Activated T-helper 1 cell treated with anti-CD3 and anti-CD28 coated beads, Interleukin-12 subunit alpha, Interleukin-12 subunit beta, Interleukin-2, Interleukin-4 antibody, amounts not matched to agents 30 ng/mL and 10 ng/mL and 1 ng/mL, durations not matched to agents 14 hours and 24 hours and 36 hours (primary cell): ENCODE results near the gene YTHDF2. TPM values are rescaled to one million over a fixed set of nuclear protein-coding genes. Genes with fewer than 3 reads are reported as not detected.

ENCODE experiments used
- DNase-seq: peaks from one replicate; pipeline ENCODE4 v3.0.0; 2021; ENCODE audit warnings: low spot score
- H3K27ac Mint-ChIP-seq: one replicate; pipeline ENCODE4 v1.8.0; 2021; ENCODE audit warnings: mild to moderate bottlenecking, mixed read lengths
- H3K27me3 Mint-ChIP-seq: one replicate; pipeline ENCODE4 v1.8.0; 2022; ENCODE audit warnings: mild to moderate bottlenecking, moderate library complexity, mixed read lengths; ENCODE audit not compliant: insufficient read depth
- H3K36me3 Mint-ChIP-seq: one replicate; pipeline ENCODE4 v1.8.0; 2021; ENCODE audit warnings: low read depth, mixed read lengths
- H3K4me1 Mint-ChIP-seq: one replicate; pipeline ENCODE4 v1.8.0; 2021; ENCODE audit warnings: low read depth, mixed read lengths
- H3K4me3 Mint-ChIP-seq: one replicate; pipeline ENCODE4 v1.8.0; 2021; ENCODE audit warnings: mild to moderate bottlenecking, moderate library complexity, mixed read lengths
- H3K9me3 Mint-ChIP-seq: one replicate; pipeline ENCODE4 v1.8.0; 2021; ENCODE audit warnings: mixed read lengths
- intact Hi-C: fragments of 100-400 bp; cut with micrococcal nuclease; formaldehyde crosslinking; loops from one replicate; pipeline ENCODE4 v1.15.1; 2024
- total RNA-seq: library from RNA; stranded (reverse); gene quantifications from 2 replicates; pipeline ENCODE4 v1.2.3, GENCODE V29; 2022

The YTHDF2 gene
- total RNA-seq, 1 donor from 2014 or later = 94.9 TPM

- H3K27me3 Mint-ChIP-seq = peaks cover 47% of the 10 kb centered on the region
- intact Hi-C loops = no loop called here
- no peaks in the 10 kb centered on the region for H3K9me3 Mint-ChIP-seq
- H3K4me1 Mint-ChIP-seq = no peaks in the 10 kb centered on the region
- H3K27ac Mint-ChIP-seq = no peak overlapping the region
- DNase-seq = no peak
- H3K36me3 Mint-ChIP-seq = no peaks in the 10 kb centered on the region
- H3K4me3 Mint-ChIP-seq = no peak overlapping the region
Observed at GRCh38 chr1:28812669-28813468, 76.1 kb downstream of the YTHDF2 start.

GRCh38 chr1:28813931-28814465 is 77.3 kb downstream of the YTHDF2 start:
- intact Hi-C loops = no loop called here
- peaks cover 49% of the 10 kb centered on the region for H3K27me3 Mint-ChIP-seq
- H3K36me3 Mint-ChIP-seq = no peaks in the 10 kb centered on the region
- no peak overlapping the region for H3K27ac Mint-ChIP-seq
- H3K9me3 Mint-ChIP-seq = no peaks in the 10 kb centered on the region
- H3K4me1 Mint-ChIP-seq = no peaks in the 10 kb centered on the region
- H3K4me3 Mint-ChIP-seq = no peak overlapping the region
- DNase-seq = no peak

GRCh38 chr1:28815533-28816185 is 78.9 kb downstream of the YTHDF2 start:
- H3K27ac Mint-ChIP-seq = no peak overlapping the region
- H3K9me3 Mint-ChIP-seq = no peaks in the 10 kb centered on the region
- no peaks in the 10 kb centered on the region for H3K4me1 Mint-ChIP-seq
- no peaks in the 10 kb centered on the region for H3K36me3 Mint-ChIP-seq
- H3K4me3 Mint-ChIP-seq = no peak overlapping the region
- DNase-seq = no peak
- H3K27me3 Mint-ChIP-seq = peaks cover 41% of the 10 kb centered on the region
- intact Hi-C loops = no loop called here

- Mint-ChIP-seq H3K4me1 (no peaks in the 10 kb centered on the region), H3K27ac (no peak overlapping the region), H3K4me3 (no peak overlapping the region), H3K27me3 (peaks cover 32% of the 10 kb centered on the region), H3K36me3 (no peaks in the 10 kb centered on the region), H3K9me3 (no peaks in the 10 kb centered on the region)
- intact Hi-C loops = no loop called here
- no peak for DNase-seq
Observed at GRCh38 chr1:28817133-28817532, 80.4 kb downstream of the YTHDF2 start.

GRCh38 chr1:28819020-28819419 is 82.3 kb downstream of the YTHDF2 start:
- Mint-ChIP-seq H3K27me3 (peaks cover 19% of the 10 kb centered on the region), H3K27ac (no peak overlapping the region), H3K9me3 (no peaks in the 10 kb centered on the region)

More at GRCh38 chr1:28819020-28819419, 82.3 kb downstream of the YTHDF2 start:
- H3K4me3 Mint-ChIP-seq = no peak overlapping the region
- no peak for DNase-seq
- H3K36me3 Mint-ChIP-seq = no peaks in the 10 kb centered on the region
- H3K4me1 Mint-ChIP-seq = no peaks in the 10 kb centered on the region
- intact Hi-C loops = loop anchor here (1.0 kb wide), 1 partner anchor 33 kb away; no protein-coding TSS in a partner anchor

Other genes with a start within 250 kb of the YTHDF2 start
- 130 and 135 TPM in 2 replicates for gene RCC1, start 230.9 kb upstream of the YTHDF2 start, total RNA-seq
- 40.2 and 41.0 TPM in 2 replicates for gene TRNAU1AP, start 183.9 kb upstream of the YTHDF2 start, total RNA-seq
- gene RAB42, start 144.7 kb upstream of the YTHDF2 start, total RNA-seq = 0.27 TPM in 1 of 2 replicates, not detected in the other
- 32.8 and 33.9 TPM in 2 replicates for gene TAF12, start 93.9 kb upstream of the YTHDF2 start, total RNA-seq
- not detected in 2 replicates for gene RNU11, start 88.3 kb upstream of the YTHDF2 start, total RNA-seq
- gene GMEB1, start 68.2 kb upstream of the YTHDF2 start, total RNA-seq = 27.2 and 30.3 TPM in 2 replicates
- 0.05 TPM in 1 of 2 replicates, not detected in the other for gene OPRD1, start 75.2 kb downstream of the YTHDF2 start, total RNA-seq
- gene EPB41, start 177.6 kb downstream of the YTHDF2 start, total RNA-seq = 70.0 and 74.9 TPM in 2 replicates